GM19239 (cell line): ENCODE measurements around the gene GOLPH3.
"Not testable (repeated sequence)": the region's sequence is repeated elsewhere in the genome, so short reads cannot be mapped to it uniquely, and the experiment has no call there.

Experiments
- DNase-seq: peaks from one replicate; pipeline ENCODE4 v3.0.0; 2011; ENCODE audit warnings: low spot score; ENCODE audit not compliant: insufficient read length
- FAIRE-seq: peaks from 2 replicates; lab custom pipeline; 2011; peaks lifted over from hg19 to GRCh38; lab: Jason Lieb, UNC

The GOLPH3 gene

DNA sequence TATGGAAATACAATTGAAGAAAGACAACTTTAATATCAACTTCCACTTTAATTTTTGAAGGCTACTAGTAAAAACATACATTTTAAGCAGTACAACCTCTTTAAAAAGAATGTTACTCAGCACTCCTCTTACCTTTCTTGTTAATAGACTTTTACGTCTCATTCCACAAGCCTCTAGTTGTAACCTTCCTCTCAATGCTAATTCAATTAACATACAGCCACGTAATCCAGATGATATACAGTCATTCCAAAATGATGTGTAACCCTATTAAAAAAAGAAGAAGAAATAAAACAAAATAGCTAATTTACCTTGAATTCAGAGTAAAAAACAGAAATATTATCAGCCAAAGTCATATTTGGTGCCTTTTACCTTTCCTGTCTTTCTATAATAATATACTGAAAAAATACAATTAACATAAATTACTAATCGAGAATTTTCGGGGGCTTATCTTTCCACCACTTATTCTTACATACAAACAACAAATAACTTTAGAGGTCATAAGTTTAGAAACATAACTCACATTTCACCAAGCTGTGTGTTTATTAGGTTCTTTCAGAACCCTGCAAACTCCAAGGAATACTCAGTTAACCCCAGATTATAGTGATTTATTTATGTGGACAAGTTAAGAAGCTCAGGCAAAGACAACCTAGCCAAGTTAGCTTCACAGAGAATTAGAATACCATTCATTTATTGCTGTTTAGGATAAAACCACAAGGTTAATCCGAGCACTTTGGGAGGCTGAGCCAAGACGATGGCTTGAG lies 30.3 kb downstream of the GOLPH3 start:
- no peak for DNase-seq
- FAIRE-seq: no peak

DNA sequence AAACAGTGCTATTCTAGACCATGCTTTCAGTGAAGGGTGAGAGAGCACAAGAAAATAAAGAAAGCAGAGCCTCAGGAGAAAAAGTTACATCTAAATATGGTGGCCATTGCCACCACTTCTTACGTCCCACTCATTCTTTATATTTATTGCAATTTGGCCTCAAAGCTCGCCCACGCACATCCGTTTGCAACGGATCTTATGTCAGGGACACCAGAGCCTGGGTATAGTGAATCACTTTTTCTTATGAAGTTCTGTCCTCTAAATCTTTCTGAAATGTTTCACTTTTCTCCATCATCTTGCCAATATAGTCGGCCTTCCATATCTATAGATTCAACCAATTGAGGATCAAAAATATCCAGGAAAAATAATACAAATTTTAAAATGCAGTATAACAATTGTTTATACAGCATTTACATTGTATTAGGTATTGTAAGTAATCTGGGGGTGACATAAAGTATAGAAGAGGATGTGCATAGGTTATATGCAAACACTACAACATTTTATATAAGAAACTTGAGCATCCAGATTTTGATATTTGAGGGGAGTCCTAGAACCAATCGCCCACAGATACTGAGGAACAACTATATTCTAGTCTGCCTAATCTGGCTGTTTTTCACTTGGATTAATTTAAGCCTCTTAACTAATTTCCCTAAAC lies 35.2 kb downstream of the GOLPH3 start:
- FAIRE-seq (no peak), DNase-seq (no peak)

DNA sequence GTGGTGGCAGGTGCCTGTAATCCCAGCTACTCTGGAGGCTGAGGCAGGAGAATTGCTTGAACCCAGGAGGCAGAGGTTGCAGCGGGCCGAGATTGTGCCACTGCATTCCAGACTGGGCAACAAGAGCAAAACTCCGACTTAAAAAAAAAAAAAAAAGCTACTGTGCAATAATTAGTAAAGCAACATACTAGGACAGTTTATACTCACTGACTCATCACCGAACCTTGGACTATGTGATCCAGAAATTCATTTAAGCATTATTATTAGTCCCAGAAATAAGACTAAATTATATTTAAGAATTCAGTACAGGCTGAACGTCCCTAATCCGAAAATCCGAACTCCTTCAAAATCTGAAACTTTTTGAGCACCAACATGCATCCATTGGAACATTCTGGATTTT lies 37.8 kb downstream of the GOLPH3 start:
- FAIRE-seq (no peak), DNase-seq (no peak)

DNA sequence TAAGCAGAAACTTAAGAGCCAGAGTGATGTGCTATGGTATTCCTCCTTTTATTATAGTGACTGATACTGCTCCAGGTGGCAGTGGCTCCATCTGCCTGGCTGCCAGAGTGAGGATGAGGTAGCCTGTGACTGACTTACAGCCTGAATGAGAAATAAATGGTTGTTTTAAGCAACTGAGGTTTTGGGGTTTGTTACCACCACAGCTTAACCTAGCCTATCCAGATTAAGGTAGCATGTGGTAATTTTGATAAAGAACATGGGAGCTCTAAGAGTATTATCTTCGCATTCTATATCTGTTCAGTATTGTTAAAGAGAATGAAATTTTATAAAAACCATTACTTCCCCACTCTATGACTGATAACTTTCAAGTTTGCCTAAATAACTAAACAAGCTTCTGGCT lies 39.0 kb downstream of the GOLPH3 start:
- FAIRE-seq (peak; percentile 23), DNase-seq (no peak)

DNA sequence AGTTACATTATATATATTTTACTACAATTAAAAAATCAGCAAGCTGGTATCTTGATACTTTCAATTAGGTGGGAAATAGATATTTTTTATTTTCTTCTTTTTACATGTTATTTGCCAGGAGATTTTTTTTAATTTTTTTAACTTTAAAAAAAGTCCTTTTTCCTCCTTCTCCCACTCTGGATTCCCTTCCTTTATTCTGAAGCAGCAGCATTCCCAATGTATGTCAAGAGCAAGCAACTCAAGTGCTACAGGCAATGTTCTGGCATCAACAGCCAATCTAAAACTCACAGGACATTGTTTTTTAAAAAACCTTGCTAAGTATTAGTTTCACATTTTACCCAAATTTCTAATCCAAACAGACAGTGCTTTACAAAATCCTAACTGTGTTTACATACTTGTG lies 41.4 kb downstream of the GOLPH3 start:
- FAIRE-seq: no peak

DNA sequence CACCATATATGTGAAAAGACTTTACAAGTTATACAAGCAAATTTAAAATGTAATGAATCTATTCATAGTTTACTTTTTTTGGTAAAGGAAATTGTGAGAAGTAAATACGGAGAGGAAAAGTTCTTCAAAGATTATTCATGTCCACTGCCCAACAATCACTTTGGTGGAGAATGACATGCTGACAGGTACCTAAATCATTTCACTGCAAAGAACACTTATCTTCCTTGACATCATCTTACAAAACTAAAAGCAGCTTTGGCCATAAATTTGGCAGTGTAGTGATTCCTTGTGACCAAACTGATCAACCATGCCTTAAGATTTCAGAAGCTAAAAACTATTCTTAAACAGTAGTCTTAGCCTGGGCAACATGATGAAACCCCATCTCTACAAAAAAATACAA lies 42.5 kb downstream of the GOLPH3 start:
- FAIRE-seq (no peak), DNase-seq (no peak)

More for the DNA sequence above, 41.4 kb downstream of the GOLPH3 start:
- DNase-seq: no peak

DNA sequence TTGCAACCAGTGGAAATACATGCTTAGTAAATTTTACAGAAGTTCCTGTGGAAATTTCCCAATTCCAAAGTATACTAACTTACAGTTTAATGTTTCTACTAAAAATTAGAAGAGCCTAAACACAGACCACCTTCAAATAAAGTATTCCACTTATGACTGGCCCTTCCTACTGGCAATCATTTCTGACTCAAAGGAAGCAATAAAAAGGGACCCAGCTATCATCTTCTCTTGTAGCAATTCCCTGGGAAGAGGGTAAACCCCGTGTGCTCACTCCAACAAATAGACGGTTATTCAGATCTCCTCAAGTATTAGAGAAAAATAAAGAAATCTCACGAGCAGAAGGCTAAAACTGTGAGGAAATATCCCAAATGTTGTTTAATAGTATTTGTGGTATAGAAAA lies 43.3 kb downstream of the GOLPH3 start:
- DNase-seq: no peak
- FAIRE-seq: no peak

DNA sequence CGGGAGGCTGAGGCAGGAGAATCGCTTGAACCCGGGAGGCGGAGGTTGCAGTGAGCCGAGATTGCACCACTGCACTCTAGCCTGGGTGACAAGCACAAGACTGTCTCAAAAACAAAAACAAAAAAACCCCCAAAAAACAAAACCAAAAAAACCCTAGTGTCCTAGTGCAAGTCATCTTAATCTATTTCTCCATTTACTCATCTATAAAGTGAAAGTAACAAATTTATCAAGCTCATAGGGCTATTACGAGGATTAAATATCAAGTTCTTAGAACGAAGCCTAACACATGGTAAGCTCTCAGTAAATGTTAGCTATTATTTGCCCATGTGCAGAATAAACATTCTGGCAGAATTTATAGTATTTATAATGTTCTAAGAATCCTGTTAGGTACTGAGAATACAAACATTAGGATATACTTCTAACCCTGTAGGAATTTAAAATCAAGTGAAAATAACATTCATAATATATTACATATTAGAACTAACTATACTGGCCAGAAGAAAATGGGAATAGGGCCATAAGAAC lies 45.0 kb downstream of the GOLPH3 start:
- DNase-seq: no peak
- FAIRE-seq: no peak

DNA sequence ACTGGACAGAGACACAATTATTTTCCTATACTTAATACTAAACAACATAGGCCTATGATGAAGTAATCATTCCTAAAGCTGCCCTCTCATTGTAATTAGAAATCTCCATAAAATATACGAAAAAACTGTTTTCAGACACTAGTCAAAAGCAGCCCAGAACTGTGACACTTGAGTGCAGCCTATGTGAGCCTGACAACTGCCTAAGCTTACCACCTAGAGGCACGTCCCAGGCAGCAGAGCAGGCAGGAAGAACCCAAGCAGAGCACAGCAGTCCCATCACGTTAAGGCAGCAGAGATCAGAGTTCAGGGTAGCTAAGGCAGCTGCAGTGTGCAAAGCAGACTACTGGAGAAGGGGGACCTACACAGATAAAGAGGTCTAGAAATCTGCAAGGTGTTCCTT lies 46.4 kb downstream of the GOLPH3 start:
- no peak for DNase-seq
- no peak for FAIRE-seq

DNA sequence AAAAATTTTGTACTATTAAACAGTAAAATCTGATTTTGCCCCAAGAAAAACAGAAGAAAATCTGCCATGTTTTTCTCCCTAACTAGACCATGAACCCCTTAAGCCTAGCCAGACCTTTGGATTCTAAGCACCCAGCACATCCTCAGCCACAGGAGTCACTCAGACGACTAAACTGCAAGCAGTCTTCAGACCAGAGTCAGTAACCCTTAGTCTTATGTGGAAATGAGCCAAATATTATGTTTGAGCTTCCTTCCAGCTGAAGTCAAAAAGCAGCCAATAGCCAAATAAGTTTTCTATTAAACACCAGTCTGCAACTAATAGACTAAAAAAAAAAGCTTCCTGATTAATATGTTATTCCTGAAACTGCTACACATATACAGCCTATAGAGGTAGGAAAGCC lies 47.4 kb downstream of the GOLPH3 start:
- no peak for FAIRE-seq

DNA sequence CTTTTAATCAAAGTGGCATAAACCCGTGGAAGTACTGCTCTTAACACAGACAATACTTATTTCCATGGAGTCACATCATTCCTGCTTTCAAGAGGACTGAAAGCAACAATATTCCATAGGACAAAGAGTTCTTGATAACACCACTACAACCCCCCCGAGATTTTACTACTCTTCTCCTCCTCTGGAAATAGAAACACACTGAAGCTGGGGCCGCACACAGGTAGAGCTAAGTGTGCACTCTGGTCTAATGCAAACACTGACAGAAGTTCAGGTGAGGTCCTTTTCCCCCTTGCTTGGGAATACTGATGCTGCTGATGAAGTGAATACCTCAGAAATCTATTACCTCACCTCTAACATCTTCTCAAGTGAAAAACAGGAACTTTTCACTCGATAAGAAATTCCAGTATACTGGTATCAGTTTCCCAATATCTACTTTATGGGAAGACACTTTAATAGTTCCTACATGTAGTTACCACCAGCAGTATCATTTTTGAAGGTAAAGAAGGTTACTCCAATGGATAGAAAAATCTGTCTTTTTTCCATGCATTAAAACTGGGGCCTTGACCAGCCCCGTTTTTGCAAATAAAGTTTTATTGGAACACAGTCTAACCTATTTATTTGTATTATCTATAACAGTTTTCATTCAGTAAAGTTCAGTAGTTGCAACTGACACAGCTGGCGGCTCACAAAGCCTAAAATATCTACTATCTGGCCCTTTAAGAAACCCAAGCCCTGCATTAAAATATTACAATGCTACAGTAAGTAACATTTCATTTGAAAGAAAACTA lies 50.0 kb downstream of the GOLPH3 start:
- DNase-seq (no peak), FAIRE-seq (no peak)

More for the DNA sequence above, 47.4 kb downstream of the GOLPH3 start:
- no peak for DNase-seq

DNA sequence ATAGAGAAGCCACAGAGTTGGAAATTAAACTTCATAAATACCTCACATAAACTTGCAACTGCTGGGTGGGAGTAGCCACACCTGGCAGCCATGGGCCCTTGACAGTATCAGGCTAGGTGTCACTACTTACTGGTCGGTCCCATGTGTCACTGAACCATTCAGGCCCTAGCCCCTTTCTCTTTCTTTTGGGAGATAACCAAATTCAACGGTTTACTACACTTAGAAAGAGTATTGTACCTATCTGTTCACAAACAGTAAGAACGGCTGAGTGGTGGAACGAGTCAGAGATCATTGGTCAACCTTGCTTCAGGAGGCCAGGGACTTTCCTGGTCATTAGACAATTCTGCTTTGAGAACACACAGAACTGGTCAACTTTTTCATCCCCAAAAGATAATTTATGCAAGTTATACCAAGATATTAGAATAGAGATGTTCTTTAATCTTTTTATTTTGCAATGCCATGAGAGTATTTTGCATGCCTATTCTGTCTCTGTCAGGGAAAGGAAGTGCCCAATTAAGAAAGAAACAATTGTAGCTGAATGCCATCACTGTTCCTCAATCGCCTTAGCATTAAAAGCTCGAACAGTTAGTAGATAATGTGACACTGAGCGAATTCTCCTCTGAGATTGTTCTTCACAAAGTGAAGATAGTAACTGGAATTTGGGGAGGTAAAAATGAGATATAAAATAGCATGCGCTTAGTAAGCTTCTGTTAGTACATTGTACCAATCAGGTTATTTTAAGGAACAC lies 50.9 kb downstream of the GOLPH3 start:
- FAIRE-seq: no peak

DNA sequence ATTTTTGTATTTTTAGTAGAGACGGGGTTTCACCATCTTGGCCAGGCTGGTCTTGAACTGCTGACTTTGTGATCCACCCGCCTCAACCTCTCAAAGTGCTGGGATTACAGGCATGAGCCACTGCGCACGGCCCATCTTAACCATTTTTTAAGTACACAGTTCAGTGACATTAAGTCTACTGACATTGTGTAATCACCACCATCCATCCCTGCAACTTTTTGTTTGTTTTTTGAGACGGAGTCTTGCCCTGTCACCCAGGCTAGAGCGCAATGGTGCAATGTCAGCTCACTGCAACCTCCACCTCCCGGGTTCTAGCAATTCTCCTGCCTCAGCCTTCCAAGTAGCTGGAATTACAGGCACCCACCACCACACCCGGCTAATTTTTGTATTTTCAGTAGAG lies 55.2 kb downstream of the GOLPH3 start:
- not testable (repeated sequence) for FAIRE-seq

More for the DNA sequence above, 50.9 kb downstream of the GOLPH3 start:
- DNase-seq: no peak

DNA sequence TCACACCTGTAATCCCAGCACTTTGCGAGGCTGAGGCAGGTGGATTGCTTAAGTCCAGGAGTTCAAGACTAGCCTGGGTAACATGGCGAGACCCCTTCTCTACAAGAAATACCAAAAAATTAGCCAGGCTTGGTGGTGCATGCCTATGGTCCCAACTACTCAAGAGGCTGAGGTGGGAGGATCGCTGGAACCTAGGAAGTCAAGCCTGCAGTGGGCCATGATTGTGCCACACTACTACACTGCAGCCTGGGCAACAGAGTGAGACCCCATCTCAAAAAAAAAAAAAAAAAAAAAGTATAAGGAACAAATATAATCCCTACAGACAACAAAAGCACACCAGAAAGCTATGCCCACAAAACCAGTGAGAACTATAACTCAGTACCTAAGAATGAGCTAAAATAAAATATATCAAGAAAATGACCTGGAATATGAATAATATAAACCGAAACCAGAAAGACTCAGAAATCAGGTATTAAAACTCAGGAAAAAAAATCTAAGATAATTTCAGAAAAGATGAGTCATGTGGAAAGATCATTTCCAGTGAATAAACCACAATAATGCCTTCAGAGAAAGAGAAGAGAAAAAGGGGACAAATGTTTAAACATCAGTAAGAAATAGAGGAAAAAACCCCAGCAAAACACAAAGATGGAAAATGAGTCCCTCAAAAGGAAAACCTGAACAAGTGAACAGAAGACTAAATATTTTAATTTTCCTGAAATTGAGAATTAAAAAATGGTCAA lies 57.4 kb downstream of the GOLPH3 start:
- DNase-seq (no peak), FAIRE-seq (no peak)

More for the DNA sequence above, 55.2 kb downstream of the GOLPH3 start:
- not testable (repeated sequence) for DNase-seq

DNA sequence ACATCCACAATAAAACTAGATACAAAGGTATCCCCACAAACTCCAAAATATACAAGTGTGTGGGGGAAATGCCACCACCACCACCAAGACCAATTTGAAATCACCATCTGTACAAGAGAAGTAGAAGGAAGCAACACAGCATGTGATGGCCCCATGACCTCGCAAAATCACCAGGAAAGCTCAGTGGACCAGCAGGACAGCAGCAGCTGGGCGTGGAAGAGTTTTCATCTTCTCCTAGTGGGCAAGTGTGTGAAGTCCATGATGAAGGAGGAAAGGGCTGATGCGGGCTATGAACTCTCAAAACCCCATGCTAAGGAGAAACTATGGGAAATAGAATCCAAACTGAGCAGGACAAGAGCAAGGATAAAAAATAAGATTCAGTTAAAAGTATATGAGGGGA lies 58.1 kb downstream of the GOLPH3 start:
- DNase-seq (no peak), FAIRE-seq (no peak)

DNA sequence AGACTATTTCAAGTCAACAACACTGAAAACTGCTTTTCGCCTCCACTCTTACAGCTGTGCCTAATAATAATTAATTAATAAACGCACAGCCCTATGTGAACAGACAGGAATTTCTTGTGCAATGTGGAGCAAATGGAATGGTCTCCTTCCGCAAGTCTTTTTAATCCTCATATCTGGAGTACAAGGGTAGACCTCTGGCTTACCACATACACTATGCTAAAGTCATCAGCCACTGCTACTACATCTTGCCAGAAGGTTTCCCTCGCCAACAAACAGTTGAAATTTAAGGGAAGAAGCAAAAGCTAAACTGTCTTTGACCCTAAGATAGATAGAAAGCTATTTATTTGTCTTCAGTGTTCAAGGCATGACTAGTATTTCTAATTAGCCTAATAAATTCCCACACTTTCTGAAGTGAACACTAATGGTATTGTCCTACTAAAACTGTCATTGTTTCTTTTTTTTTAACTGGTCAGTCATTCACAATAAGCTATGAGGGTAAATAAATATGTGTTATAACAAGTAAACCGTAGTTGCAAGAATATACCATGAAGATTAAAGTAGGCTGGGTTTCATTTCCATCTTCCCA lies 63.9 kb downstream of the GOLPH3 start:
- DNase-seq (no peak), FAIRE-seq (no peak)

DNA sequence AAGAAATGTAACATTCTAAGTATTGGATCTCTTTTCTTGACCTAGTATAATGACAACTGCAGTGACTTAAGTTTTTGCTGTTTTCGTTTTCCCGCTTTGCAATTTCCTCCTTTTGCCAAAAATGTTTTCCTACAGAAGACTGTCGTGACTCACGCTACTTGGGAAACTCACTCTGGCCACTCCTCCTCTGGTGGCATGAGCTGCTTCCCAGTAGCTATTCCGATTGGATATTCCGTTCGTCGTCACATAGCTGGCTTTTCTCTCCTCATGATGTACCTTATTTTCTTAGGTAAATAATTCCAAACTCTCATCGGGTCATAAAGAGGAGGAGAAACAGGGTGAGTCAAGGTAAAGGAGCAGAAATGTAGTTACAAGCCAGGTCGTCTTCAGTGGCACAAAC lies 64.9 kb downstream of the GOLPH3 start:
- FAIRE-seq: no peak
- DNase-seq: no peak

DNA sequence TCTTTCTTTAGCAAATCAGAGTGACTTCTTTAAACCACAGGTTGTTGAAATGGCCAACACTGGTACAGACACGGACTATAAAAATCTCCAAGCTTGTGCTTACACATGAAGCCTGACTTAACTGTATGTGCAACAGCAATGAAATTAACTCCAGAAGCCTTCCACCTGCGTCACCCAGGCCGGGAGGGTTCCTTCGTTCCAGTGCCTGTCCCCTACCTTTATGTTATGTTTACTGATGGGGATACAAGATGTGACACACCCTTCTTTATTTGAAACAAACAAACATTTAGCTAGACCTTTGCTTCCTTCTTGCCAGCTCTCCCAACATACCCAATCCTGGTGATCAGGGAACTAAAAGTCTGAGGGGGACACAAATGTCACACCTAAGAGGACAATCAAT lies 66.0 kb downstream of the GOLPH3 start:
- no peak for DNase-seq
- FAIRE-seq: no peak

DNA sequence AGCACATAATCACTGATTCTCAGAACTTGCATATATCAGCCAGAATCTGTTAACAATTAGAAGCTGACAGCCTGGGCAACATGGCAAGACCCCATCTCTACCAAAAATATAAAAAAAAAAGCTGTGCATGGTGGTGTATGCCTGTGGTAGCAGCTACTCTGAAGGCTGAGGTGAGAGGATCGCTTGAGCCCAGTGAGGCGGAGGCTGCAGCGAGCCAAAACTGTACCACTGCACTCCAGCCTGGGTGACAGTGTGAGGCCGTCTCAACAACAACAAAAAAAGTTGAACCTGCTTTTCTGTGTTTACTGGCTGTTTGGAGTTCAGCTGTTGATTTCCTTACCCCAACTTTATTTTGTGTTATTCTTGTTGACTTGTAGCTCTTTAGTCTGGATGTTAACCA lies 66.8 kb downstream of the GOLPH3 start:
- FAIRE-seq: no peak

More for the DNA sequence above, 66.8 kb downstream of the GOLPH3 start:
- DNase-seq: no peak
